GM12875 (cell line): ENCODE results near the gene BMPR1B.

ENCODE experiments used
- H3K4me3 ChIP-seq: one replicate; pipeline ENCODE4 v1.5.1; 2011; ENCODE audit warnings: low read depth, low read length, control low read depth
- CTCF ChIP-seq: IDR thresholded peaks from 2 replicates; pipeline ENCODE4 v1.5.1; 2011; ENCODE audit warnings: low read depth, mild to moderate bottlenecking, control low read depth, inconsistent platforms, low read length, moderate library complexity, borderline replicate concordance; ENCODE audit not compliant: insufficient read depth

BMPR1B gene

DNA sequence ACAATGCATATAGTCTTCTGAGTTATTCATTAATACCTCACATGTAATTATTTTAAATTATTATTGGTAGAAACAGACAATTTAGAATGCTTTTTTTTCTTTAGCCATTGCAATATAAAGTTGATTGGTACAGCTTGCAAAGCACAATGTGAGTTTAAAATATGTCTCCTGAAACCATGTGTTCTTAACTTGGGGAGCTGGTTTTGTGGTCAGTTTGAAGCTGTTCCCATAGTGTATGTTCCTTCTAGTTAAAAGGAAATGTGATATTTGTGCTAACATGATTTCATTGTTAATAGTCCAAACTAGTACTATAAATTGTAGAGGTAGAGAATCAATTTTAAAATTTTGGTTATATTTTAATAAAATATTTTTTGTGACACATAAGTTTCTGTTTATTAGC lies 247.2 kb downstream of the BMPR1B start:
- no peak for TF ChIP-seq CTCF
- no peak overlapping the region for H3K4me3 ChIP-seq

DNA sequence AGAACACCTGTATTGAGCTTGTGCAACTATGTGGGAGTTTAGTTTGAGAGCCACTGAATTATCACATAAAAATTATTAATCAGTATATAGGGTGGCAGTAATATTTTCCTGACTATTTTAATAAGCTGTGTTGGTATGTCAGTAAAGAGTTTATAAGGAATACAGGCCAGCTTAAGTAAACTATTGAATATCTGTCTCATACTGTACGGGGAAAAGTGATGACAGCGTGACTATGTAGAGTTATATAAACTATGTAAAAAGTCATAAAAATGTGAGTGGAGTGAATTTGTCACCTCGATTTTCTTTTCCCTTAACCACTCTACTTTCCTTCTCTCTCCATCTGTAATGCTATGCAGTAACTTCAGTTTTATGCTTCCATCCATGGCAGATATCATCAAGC lies 250.2 kb downstream of the BMPR1B start:
- H3K4me3 ChIP-seq, result no peak overlapping the region
- no peak for TF ChIP-seq CTCF

- no peak for TF ChIP-seq CTCF
- no peak overlapping the region for H3K4me3 ChIP-seq
Measured at GRCh38 chr4:95013236-95013635, 255.5 kb downstream of the BMPR1B start.

GRCh38 chr4:95014068-95014467 lies 256.3 kb downstream of the BMPR1B start:
- H3K4me3 ChIP-seq, result no peak overlapping the region
- TF ChIP-seq CTCF, result no peak

GRCh38 chr4:95017305-95018064 lies 259.7 kb downstream of the BMPR1B start:
- no peak overlapping the region for H3K4me3 ChIP-seq
- TF ChIP-seq CTCF, result no peak

- TF ChIP-seq CTCF, result no peak
- no peak overlapping the region for H3K4me3 ChIP-seq
Measured at GRCh38 chr4:95018785-95019184, 261.0 kb downstream of the BMPR1B start.

- H3K4me3 ChIP-seq, result no peak overlapping the region
- no peak for TF ChIP-seq CTCF
Measured at GRCh38 chr4:95020521-95020920, 262.8 kb downstream of the BMPR1B start.
